ENCODE data around the gene ARHGAP9.
"Not testable (repeated sequence)": the region's sequence is repeated elsewhere in the genome, so short reads cannot be mapped to it uniquely, and the experiment has no call there.

The ARHGAP9 gene

DNA sequence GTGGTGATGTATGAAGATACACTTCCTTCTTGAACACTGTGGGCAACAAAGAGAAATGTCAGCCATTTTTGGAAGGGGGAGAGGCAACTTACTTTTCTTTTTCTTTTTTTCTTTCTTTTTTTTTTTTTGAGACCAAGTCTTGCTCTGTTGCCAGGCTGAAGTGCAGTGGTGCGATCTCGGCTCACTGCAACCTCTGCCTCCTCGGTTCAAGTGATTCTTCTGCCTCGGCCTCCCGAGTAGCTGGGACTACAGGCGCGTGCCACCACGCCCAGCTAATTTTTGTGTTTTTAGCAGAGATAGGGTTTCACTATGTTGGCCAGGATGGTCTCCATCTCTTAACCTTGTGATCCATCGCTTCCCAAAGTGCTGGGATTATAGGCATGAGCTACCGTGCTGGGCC is 38.1 kb upstream of the ARHGAP9 start:
- not testable (repeated sequence) for DNase-seq (ENCODE audit: low read depth in 2 of 2)

DNA sequence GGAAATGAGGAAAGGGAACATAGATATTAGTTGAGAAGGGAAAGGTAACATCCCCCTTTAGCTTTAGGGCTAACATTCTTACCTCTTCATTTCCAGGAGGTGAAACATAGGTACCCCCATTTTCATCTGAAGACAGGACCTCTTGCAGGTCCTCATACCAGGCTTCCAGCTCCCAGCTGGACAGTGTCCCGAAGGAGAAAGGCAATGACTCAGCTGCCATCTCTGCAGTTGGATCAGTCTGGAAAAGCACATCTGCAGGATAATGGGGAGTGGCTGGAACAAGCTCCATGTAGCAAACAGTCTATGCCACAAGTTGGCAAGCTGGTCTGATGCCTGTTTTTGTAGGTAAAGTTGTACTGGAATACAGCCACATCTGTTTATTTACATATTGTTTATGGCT is 37.5 kb upstream of the ARHGAP9 start:
- no peak for DNase-seq (ENCODE audit: low read depth in 2 of 2)

DNA sequence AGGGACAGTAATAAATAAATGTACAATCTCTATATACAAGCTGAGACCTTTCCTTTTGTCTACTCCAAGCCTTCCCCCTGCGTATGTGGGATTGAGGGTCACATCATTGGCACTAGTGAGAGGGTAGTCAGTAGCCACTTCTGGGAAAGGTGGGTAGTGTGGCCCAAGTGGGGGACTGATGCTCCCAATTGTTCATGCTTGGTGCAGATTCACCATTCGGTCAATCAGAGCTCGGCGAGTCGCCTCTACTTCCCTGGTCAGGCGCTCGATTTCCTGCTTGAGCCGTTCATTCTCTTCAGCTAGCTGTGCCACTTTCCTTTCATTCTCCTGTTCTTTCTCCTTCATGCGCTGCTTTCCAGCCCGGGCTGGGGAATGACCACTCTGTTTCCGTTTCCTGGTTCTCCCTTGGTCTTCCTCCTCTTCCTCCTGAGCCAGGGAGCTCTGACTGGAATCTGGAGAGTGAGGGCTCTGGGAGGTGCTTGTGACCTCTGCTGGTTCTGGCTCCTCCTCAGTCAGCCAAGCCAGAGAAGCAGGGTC is 37.0 kb upstream of the ARHGAP9 start:
- no peak for DNase-seq (ENCODE audit: low read depth in 2 of 2)

DNA sequence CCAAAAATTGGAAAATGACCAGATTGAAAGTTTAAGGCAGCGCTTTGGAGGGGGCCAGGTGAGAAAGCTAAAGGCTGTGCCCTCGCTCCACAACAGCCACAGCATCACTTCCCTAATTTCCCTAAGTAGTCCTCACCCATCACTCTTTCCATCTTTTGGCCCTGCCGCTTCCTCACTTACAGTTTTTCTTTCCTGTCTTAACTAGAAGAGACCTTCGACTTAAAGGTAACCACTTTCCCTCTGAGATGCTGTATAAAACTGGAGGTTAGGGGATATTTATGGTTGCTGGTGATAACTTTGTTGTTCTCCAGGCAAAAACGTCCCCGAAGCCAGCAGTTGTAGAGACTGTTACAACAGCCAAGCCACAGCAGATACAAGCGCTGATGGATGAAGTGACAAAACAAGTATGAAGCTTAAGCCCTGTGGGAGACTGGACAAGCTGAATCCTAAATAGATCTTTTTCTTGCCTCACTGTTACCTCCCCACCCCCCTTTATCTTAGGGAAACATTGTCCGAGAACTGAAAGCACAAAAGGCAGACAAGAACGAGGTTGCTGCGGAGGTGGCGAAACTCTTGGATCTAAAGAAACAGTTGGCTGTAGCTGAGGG is 36.4 kb upstream of the ARHGAP9 start:
- no peak for DNase-seq (ENCODE audit: low read depth in 2 of 2)

DNA sequence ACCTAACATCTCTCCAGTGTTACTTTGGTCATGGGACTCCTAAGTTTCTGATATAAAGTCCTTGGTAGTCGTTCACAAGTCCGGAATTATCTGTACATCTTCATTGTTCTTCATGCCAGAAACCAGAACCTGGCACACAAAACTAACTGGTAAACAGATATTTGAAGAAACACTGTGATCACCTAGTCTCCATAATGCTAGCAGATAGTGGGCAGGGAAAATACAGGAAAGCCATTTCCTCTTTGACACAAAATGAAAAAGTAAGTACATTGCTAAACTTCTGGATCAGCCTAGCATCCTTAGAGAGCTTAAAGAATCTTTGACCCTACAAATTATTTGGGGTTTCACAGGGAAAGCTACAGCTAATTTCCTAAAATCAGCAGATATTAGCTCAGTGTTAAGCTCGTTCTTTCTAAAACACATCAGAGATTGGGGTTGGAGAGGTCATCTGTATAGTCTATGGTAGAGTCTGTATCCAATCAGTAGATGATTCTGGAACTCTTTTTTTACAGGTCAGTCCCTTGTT is 35.8 kb upstream of the ARHGAP9 start:
- DNase-seq (ENCODE audit: low read depth in 2 of 2), result no peak

DNA sequence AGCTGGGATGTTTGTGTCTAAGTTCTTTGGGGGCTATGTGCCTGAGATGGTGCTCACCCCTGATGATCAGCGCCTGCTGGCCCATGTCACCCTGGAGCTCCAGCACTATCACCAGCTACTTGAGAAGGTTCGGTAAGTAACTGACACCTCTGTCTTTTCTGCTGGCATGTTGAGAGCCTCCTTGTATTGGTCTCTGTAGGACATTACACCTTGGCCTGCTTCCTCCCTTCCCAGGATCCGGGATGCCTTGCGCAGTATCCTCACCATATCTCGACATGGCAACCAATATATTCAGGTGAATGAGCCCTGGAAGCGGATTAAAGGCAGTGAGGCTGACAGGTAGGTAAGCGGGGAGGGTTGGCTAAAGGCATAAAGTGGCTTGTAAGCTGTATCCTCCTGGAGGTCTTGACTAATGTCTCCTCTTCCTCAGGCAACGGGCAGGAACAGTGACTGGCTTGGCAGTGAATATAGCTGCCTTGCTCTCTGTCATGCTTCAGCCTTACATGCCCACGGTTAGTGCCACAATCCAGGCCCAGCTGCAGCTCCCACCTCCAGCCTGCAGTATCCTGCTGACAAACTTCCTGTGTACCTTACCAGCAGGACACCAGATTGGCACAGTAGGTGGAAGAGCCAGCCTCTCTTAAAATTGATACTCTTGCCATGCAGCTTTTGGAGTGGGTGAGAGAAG is 35.2 kb upstream of the ARHGAP9 start:
- no peak for DNase-seq (ENCODE audit: low read depth in 2 of 2)

DNA sequence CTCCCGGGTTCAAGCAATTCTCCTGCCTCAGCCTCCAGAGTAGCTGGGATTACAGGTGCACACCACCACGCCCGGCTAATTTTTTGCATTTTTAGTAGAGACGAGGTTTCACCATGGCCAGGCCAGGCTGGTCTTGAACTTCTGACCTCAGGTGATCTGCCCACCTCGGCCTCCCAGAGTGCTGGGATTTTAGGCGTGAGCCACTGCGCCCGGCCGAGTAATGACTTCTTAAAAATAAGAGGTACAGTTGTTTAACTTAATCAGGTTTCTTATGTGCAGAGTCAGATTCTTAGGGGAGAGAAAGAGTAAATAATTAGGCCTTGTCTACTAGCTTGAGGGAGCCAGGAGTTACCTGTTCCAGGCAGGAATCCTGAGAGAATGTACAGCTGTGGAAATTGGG is 34.6 kb upstream of the ARHGAP9 start:
- not testable (repeated sequence) for DNase-seq (ENCODE audit: low read depth in 2 of 2)

DNA sequence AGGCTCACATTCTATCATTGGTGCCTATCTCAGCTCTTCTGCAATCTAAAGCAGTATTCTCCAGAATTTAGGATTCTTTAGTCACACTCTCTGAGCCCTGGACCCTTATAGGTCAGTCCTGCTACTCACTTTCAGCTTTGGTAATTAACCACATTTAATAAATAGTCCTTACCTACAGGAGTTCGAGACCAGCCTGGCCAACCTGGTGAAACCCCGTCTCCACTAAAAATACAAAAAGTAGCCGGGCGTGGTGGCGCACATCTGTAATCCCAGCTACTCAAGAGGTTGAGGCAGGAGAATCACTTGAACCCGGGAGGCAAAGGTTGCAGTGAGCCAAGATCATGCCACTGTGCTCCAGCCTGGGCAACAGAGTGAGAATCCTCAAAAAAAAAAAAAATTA is 34.0 kb upstream of the ARHGAP9 start:
- DNase-seq (ENCODE audit: low read depth in 2 of 2), result not testable (repeated sequence)

DNA sequence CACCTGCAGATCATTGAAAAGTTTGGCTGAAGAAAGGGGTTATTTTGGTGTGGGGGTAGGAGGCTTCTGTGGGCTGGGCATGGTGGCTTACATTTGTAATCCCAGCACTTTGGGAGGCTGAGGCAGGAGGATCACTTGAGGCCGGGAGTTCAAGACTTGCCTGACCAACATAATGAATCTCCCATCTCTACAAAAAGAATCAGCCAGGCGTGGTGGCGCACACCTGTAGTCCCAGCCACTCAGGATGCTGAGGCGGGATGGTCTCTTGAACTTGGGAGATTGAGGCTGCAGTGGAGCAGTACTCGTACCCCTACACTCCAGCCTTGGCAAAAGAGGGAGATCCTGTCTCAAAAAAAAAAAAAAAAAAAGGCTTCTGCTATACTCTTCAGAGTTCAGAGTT is 33.6 kb upstream of the ARHGAP9 start:
- no peak for DNase-seq (ENCODE audit: low read depth in 2 of 2)

DNA sequence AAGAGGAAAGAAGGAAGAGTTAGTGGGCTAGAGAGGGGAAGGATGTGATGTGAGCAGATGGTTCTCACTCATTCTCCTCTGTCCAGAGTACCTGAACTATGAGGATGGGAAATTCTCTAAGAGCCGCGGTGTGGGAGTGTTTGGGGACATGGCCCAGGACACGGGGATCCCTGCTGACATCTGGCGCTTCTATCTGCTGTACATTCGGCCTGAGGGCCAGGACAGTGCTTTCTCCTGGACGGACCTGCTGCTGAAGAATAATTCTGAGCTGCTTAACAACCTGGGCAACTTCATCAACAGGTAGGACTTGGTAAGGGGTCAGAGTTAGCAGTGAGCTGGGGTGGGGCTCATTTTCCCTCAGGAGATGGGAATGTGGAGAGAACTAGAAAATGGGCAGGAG is 33.0 kb upstream of the ARHGAP9 start:
- no peak for DNase-seq (ENCODE audit: low read depth in 2 of 2)

DNA sequence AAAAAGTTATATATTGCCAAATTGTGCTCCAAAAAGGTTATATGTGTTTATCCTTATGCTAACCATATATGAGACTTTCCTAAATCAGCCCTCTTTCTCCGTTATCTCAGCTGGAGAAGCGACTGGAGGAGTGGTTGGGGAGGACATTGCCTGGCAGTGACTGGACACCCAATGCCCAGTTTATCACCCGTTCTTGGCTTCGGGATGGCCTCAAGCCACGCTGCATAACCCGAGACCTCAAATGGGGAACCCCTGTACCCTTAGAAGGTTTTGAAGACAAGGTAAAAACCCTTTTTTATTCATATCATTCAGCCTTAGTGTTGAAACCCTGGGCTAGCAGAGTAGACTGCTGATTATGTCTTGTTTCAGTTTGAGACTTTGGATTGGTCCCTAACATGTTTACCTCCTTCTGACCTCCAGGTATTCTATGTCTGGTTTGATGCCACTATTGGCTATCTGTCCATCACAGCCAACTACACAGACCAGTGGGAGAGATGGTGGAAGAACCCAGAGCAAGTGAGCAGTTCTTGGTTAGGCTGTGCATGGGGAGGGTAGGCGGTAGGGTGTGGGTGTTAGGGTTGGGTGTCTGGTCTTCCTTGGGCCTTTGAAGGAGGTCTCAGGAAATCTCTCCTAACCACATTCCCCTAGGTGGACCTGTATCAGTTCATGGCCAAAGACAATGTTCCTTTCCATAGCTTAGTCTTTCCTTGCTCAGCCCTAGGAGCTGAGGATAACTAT is 32.1 kb upstream of the ARHGAP9 start:
- no peak for DNase-seq (ENCODE audit: low read depth in 2 of 2)

DNA sequence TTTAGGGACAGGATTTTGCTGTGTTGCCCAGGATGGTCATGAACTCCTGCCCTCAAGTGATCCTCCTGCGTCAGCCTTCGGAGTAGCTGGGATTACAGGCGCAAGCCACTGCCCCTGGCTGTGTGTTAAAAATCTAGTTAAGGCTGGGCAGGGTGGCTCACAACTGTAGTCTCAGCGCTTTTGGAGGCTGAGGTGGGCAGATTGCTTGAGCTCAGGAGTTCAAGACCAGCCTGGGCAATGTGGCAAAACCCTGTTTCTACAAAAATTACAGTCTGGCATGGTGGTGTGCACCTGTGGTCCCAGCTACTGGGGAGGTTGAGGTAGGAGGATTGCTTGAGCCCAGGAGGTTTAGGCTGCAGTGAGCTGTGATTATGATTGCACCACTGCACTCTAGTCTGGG is 31.5 kb upstream of the ARHGAP9 start:
- DNase-seq (ENCODE audit: low read depth in 2 of 2), result no peak

DNA sequence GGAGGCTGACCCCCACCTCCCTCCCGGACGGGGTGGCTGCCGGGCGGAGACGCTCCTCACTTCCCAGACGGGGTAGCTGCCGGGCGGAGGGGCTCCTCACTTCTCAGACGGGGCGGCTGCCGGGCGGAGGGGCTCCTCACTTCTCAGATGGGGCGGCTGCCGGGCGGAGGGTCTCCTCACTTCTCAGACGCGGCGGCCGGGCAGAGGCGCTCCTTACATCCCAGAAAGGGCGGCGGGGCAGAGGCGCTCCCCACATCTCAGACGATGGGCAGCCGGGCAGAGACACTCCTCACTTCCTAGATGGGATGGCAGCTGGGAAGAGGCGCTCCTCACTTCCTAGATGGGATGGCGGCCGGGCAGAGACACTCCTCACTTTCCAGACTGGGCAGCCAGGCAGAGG is 28.1 kb upstream of the ARHGAP9 start:
- not testable (repeated sequence) for DNase-seq (ENCODE audit: low read depth in 2 of 2)

DNA sequence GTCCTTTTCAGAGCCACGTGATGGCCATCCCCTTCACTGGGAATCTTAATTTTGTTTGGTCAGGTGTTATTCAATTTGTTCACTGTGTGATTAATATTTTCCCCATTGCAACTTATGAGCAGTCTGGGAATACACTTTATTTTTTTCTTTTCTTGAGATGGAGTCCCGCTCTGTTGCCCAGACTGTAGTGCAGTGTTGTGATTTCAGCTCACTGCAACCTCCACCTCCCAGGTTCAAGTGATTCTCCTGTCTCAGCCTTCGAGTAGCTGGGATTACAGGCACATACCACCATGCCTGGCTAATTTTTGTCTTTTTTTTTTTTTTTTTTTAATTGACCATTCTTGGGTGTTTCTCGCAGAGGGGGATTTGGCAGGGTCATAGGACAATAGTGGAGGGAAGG is 26.9 kb upstream of the ARHGAP9 start:
- not testable (repeated sequence) for DNase-seq (ENCODE audit: low read depth in 2 of 2)

DNA sequence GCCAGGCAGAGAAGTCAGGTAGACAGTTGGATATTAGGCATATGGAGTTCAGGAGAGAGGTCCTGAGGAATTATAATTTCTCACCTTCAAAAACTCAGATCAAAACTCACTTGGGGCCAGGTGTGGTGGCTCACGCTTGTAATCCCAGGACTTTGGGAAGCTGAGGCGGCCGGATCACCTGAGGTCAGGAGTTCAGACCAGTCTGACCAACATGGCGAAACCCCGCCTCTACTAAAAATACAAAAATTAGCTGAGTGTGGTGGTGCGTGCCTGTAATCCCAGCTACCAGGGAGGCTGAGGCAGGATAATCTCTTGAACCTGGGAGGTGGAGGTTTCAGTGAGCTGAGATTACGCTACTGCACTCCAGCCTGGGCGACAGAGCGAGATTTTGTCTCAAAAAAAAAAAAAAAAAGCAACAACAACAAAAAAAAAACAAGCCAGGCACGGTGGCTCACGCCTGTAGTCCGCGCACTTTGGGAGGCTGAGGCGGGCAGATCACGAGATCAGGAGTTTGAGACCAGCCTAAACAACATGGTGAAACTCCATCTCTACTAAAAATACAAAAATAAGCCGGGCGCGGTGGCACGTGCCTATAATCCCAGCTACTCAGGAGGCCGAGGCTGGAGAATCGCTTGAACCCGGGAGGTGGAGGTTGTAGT is 22.8 kb upstream of the ARHGAP9 start:
- DNase-seq (ENCODE audit: low read depth in 2 of 2), result not testable (repeated sequence)

DNA sequence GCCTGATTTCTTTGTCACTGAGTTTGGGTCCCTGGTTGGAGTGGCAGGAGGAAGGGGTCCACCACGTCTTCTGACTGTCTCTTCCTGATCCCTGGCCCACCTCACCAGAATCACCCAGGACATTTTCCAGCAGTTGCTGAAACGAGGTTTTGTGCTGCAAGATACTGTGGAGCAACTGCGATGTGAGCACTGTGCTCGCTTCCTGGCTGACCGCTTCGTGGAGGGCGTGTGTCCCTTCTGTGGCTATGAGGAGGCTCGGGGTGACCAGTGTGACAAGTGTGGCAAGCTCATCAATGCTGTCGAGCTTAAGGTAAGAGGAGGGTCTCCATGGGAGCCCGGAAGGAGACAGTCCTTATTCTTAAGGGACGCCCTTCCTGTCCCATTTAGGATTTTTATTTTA is 20.5 kb upstream of the ARHGAP9 start:
- DNase-seq (ENCODE audit: low read depth in 2 of 2), result no peak

DNA sequence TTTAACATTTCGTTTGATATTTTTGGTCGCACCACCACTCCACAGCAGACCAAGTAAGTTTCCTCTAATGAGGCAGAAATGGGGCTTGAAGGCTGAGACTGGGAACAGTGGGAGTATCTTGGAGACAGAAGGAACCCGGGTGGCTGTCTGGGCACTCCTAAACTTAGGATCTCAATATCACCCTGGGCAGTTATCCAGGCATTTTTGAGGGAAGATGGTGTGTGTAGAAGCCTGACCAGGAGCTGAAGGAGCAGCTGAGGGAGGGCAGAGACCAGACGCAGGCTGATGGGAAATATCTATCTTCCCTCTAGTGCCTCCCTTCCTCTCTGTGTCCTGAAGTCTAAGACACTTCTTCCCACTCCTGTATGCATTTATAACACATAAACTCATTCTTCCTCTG is 18.9 kb upstream of the ARHGAP9 start:
- DNase-seq (ENCODE audit: low read depth in 2 of 2), result no peak

DNA sequence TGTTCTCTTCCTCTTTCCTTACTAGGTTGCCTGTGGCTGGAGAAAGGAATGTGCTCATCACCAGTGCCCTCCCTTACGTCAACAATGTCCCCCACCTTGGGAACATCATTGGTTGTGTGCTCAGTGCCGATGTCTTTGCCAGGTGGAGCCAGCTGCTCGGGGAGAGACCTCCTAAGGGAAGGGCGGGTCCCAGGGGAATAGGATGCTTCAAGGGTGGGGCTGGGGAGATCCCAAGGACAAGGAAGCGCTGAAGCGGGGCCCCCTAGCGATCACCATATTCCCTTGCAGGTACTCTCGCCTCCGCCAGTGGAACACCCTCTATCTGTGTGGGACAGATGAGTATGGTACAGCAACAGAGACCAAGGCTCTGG is 18.5 kb upstream of the ARHGAP9 start:
- DNase-seq (ENCODE audit: low read depth in 2 of 2), result no peak

DNA sequence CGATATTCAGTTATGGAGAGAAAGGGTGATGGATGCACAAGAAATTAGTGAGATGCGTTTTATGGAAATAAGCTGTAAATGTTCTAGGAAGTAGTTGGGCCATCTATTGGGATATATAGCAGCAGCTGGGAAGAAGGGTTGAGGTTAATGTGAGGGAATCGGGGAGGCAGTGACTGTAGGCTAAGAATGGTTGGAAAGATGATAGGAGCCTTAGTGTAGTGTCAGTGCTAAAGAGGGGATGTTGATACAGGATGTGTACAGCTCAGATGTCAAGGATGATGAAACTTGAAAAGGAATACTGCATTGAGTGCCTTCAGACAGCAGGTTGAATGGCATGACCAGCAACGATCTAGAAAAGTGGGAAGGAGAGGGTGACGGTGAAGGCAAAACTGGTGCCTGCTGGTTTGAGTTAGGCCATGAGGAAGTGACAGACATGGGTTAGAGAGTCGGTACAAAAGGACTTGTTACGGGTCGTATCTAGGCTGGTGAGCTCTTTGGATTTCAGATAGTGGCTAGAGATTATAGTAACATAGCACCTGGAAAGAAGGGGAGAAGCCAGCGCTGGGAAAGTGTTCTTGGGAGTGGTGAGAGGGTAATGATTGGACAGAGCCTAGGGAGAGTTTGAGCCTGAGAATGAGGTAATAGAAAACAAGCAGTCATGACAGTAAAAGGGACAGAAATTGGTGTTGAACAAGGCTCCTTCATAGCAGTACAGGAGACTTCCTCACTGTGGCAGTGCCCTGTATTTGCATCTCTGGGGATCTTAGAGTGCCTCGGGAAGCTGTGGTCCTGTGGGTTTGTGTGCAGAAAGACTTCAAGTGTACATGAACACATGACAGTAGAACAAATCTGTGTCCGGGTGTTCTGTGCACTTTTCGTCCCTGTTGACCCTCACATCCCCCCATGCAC is 17.8 kb upstream of the ARHGAP9 start:
- DNase-seq (ENCODE audit: low read depth in 2 of 2), result no peak

DNA sequence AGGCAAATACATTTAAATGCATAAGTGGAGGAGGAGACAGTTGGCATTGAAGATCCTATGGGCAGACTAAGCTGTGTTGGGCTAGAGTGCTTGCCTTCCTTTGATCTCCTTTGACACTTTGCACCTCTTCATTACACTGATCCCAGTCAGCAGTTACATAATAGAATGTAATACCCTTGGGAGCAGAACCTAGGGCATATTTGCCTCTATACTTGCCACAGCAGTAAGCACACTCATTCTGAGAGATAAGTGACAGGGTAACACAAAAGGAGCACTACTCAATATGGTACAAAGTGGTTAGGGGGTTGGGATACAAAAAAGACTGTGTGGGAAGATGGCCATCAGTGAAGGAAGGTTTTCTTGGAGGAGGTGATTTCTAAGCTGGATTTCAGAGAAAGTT is 17.2 kb upstream of the ARHGAP9 start:
- no peak for DNase-seq (ENCODE audit: low read depth in 2 of 2)

DNA sequence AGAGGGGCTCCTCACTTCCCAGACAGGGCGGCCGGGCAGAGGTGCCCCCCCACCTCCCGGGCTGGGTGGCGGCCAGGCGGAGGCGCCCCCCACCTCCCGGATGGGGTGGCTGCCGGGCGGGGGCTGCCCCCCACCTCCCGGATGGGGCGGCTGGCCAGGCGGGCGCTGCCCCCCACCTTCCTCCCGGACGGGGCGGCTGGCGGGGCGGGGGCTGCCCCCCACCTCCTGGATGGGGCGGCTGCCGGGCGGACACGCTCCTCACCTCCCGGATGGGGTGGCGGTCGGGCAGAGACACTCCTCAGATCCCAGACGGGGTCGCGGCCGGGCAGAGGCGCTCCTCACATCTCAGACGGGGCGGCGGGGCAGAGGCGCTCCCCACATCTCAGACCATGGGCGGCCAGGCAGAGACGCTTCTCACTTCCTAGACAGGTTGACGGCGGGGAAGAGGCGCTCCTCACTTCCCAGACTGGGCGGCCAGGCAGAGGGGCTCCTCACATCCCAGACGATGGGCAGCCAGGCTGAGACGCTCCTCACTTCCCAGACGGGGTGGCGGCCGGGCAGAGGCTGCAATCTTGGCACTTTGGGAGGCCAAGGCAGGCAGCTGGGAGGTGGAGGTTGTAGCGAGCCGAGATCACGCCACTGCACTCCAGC is 15.5 kb upstream of the ARHGAP9 start:
- DNase-seq (ENCODE audit: low read depth in 2 of 2), result not testable (repeated sequence)

All from stimulated activated CD8-positive, alpha-beta memory T cell treated with anti-CD3 and anti-CD28 coated beads, Interleukin-15, amount 100 ng/mL, for 4 hours (primary cell).